HepG2 (cell line): ENCODE results near the gene BCL2L11. TPM values are rescaled to one million over a fixed set of nuclear protein-coding genes. Genes with fewer than 3 reads are reported as not detected.
A peak's percentile ranks its signal among the peaks of the same experiment; 100 is the strongest.

ENCODE experiments used
- CEBPZ ChIP-seq: IDR thresholded peaks from 2 replicates; pipeline ENCODE4 v1.6.1; 2012; ENCODE audit warnings: low read length, improper control_type of control experiment
- ETV6 ChIP-seq: sonication (generic); formaldehyde crosslinking; conservative IDR thresholded peaks from 2 replicates; pipeline ENCODE4 v1.4.0; 2020; ENCODE audit warnings: missing genetic modification reagents
- NR2C2 ChIP-seq: sonication (generic); formaldehyde crosslinking; IDR thresholded peaks from 2 replicates; pipeline ENCODE4 v1.4.0; 2020; ENCODE audit warnings: missing genetic modification reagents, mild to moderate bottlenecking, moderate library complexity, borderline replicate concordance
- NR2F6 ChIP-seq, 2 experiments: IDR thresholded peaks; 2 replicates each; pipeline ENCODE4 v1.6.1; 2016; ENCODE audit warnings: antibody characterized with exemption in 1 of 2, mild to moderate bottlenecking in 1 of 2
- SMAD3 ChIP-seq: sonication (generic); formaldehyde crosslinking; IDR thresholded peaks from 2 replicates; pipeline ENCODE4 v1.4.0; 2020; ENCODE audit warnings: missing genetic modification reagents
- SP4 ChIP-seq: sonication (generic); formaldehyde crosslinking; IDR thresholded peaks from 2 replicates; pipeline ENCODE4 v1.8.1; 2023; ENCODE audit warnings: mild to moderate bottlenecking, missing genetic modification reagents
- U2AF2 ChIP-seq: fragments of 200-400 bp; formaldehyde crosslinking; IDR thresholded peaks from 2 replicates; pipeline ENCODE4 v1.6.1; 2017; ENCODE audit warnings: low read depth, mild to moderate bottlenecking, low read length
- ZNF33B ChIP-seq: sonication (generic); formaldehyde crosslinking; IDR thresholded peaks from 2 replicates; pipeline ENCODE4 v1.5.1; 2020; ENCODE audit warnings: mild to moderate bottlenecking, missing genetic modification reagents
- ZNF354B ChIP-seq: sonication (generic); formaldehyde crosslinking; IDR thresholded peaks from 2 replicates; pipeline ENCODE4 v1.8.0; 2022; ENCODE audit warnings: mild to moderate bottlenecking, missing genetic modification reagents
- ZNF660 ChIP-seq: sonication (generic); formaldehyde crosslinking; IDR thresholded peaks from 2 replicates; pipeline ENCODE4 v1.5.1; 2020; ENCODE audit warnings: mild to moderate bottlenecking, low read depth, missing genetic modification reagents, borderline replicate concordance
- ZNF75D ChIP-seq: sonication (generic); formaldehyde crosslinking; IDR thresholded peaks from 2 replicates; pipeline ENCODE4 v1.8.1; 2023; ENCODE audit warnings: missing genetic modification reagents, mild to moderate bottlenecking, borderline replicate concordance
- ZNF766 ChIP-seq: sonication (generic); formaldehyde crosslinking; IDR thresholded peaks from 2 replicates; pipeline ENCODE4 v1.5.0; 2020; ENCODE audit warnings: missing genetic modification reagents, borderline replicate concordance
- ZNF839 ChIP-seq: sonication (generic); formaldehyde crosslinking; IDR thresholded peaks from 2 replicates; pipeline ENCODE4 v1.4.0; 2020; ENCODE audit warnings: missing genetic modification reagents, mild to moderate bottlenecking, borderline replicate concordance
- ZNF879 ChIP-seq: sonication (generic); formaldehyde crosslinking; IDR thresholded peaks from 2 replicates; pipeline ENCODE4 v1.8.1; 2023; ENCODE audit warnings: missing genetic modification reagents
- ZSCAN31 ChIP-seq: sonication (generic); formaldehyde crosslinking; IDR thresholded peaks from 2 replicates; pipeline ENCODE4 v1.5.0; 2020; ENCODE audit warnings: low read depth, mild to moderate bottlenecking, missing genetic modification reagents
- polyA plus RNA-seq, 8 experiments: library from polyadenylated mRNA; depleted of rRNA in 3 of 8; stranded (reverse) in 7 of 8; unstranded in 1 of 8; fragments of >200 nt; fragmentation: Illumina TruSeq in 4 of 8; extraction: Trizol in 4 of 8; gene quantifications; 2 replicates each; pipeline versions ENCODE4 v1.2.1 to v1.2.3, GENCODE V29; 2011 to 2016; ENCODE audit warnings: low read depth in 4 of 8, missing spikeins in 1 of 8, mixed read lengths in 1 of 8; ENCODE audit not compliant: insufficient read depth in 1 of 8
- total RNA-seq, 5 experiments: library from RNA; depleted of rRNA; stranded (reverse); fragments of >200 nt; fragmentation: Illumina TruSeq; extraction: Trizol; gene quantifications; 2 replicates each; pipeline ENCODE4 v1.2.3, GENCODE V29; 2016; ENCODE audit warnings: low read depth in 1 of 5
- TF ChIP-seq, protein P1 (sequence below): IDR thresholded peaks from 2 replicates; pipeline ENCODE4 v1.6.1; 2016; ENCODE audit warnings: mild to moderate bottlenecking, missing biosample characterization, missing genetic modification reagents
- TF ChIP-seq, protein P2 (sequence below): sonication (generic); formaldehyde crosslinking; IDR thresholded peaks from 2 replicates; pipeline ENCODE4 v1.4.0; 2020; ENCODE audit warnings: low read depth, missing genetic modification reagents
- TF ChIP-seq, protein P3 (sequence below): sonication (generic); formaldehyde crosslinking; IDR thresholded peaks from 2 replicates; pipeline ENCODE4 v1.4.0; 2020; ENCODE audit warnings: missing genetic modification reagents; ENCODE audit errors: not compliant biosample characterization

BCL2L11 gene
- total and polyA plus RNA-seq, 2 of the 13 experiments (the other 11 are each of a cell fraction or from before 2014, with no cell fraction given) = 6.1 to 9.7 TPM

GRCh38 chr2:111120253-111121027 lies at the start of gene BCL2L11 (continued):
- TF ChIP-seq, protein P1, sequence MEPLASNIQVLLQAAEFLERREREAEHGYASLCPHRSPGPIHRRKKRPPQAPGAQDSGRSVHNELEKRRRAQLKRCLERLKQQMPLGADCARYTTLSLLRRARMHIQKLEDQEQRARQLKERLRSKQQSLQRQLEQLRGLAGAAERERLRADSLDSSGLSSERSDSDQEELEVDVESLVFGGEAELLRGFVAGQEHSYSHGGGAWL (CRISPR knock-in tag) = peak; percentile 89; the same call in 1 of the 2 replicates
- TF ChIP-seq ZNF75D (CRISPR knock-in tag) (peak; percentile 90; the same call in 1 of the 2 replicates), SMAD3 (CRISPR knock-in tag) (peak; percentile 72; the same call in 1 of the 2 replicates), ZNF354B (CRISPR knock-in tag) (no peak), ZNF839 (peak; percentile 71; the same call in 1 of the 2 replicates), CEBPZ (no peak), ZNF766 (CRISPR knock-in tag) (peak; percentile 39; the same call in 1 of the 2 replicates), ZNF33B (CRISPR knock-in tag) (peak; percentile 96), SP4 (CRISPR knock-in tag) (peak; percentile 96), NR2C2 (peak; percentile 78), ZNF660 (CRISPR knock-in tag) (no peak), ZNF879 (peak; percentile 96; the same call in 1 of the 2 replicates), U2AF2 (peak; percentile 77; the same call in 1 of the 2 replicates), NR2F6 (IDR thresholded peaks at IDR 0.05) (no peak), NR2F6 (CRISPR knock-in tag; IDR thresholded peaks at IDR 0.05) (peak; percentile 37; the same call in 1 of the 2 replicates), ZSCAN31 (CRISPR knock-in tag) (peak; percentile 89), ETV6 (peak; percentile 91; the same call in 1 of the 2 replicates)
- TF ChIP-seq, protein P2, sequence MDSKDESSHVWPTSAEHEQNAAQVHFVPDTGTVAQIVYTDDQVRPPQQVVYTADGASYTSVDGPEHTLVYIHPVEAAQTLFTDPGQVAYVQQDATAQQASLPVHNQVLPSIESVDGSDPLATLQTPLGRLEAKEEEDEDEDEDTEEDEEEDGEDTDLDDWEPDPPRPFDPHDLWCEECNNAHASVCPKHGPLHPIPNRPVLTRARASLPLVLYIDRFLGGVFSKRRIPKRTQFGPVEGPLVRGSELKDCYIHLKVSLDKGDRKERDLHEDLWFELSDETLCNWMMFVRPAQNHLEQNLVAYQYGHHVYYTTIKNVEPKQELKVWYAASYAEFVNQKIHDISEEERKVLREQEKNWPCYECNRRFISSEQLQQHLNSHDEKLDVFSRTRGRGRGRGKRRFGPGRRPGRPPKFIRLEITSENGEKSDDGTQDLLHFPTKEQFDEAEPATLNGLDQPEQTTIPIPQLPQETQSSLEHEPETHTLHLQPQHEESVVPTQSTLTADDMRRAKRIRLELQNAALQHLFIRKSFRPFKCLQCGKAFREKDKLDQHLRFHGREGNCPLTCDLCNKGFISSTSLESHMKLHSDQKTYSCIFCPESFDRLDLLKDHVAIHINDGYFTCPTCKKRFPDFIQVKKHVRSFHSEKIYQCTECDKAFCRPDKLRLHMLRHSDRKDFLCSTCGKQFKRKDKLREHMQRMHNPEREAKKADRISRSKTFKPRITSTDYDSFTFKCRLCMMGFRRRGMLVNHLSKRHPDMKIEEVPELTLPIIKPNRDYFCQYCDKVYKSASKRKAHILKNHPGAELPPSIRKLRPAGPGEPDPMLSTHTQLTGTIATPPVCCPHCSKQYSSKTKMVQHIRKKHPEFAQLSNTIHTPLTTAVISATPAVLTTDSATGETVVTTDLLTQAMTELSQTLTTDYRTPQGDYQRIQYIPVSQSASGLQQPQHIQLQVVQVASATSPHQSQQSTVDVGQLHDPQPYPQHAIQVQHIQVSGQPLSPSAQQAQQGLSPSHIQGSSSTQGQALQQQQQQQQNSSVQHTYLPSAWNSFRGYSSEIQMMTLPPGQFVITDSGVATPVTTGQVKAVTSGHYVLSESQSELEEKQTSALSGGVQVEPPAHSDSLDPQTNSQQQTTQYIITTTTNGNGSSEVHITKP (CRISPR knock-in tag) = no peak
- TF ChIP-seq, protein P3, sequence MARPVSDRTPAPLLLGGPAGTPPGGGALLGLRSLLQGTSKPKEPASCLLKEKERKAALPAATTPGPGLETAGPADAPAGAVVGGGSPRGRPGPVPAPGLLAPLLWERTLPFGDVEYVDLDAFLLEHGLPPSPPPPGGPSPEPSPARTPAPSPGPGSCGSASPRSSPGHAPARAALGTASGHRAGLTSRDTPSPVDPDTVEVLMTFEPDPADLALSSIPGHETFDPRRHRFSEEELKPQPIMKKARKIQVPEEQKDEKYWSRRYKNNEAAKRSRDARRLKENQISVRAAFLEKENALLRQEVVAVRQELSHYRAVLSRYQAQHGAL (CRISPR knock-in tag) = peak; percentile 29
